SK-N-MC (cell line): ENCODE measurements around the gene PARP14.
"Not testable (repeated sequence)": the region's sequence is repeated elsewhere in the genome, so short reads cannot be mapped to it uniquely, and the experiment has no call there.

ENCODE experiments used
- EZH2 ChIP-seq: fragments of 200-600 bp; sonication (generic); IDR thresholded peaks from one replicate; pipeline ENCODE4 v1.6.1; 2017; ENCODE audit warnings: antibody characterized with exemption
- FOXP2 ChIP-seq: optimal IDR thresholded peaks from 2 replicates; pipeline ENCODE3; 2011; ENCODE audit warnings: mild to moderate bottlenecking, moderate library complexity; ENCODE audit not compliant: insufficient read depth; ENCODE audit errors: extremely low read length, control extremely low read depth
- POLR2AphosphoS5 ChIP-seq: IDR thresholded peaks from 2 replicates; pipeline ENCODE4 v1.6.1; 2012; ENCODE audit warnings: mild to moderate bottlenecking, low read depth, low read length, borderline replicate concordance

DNA sequence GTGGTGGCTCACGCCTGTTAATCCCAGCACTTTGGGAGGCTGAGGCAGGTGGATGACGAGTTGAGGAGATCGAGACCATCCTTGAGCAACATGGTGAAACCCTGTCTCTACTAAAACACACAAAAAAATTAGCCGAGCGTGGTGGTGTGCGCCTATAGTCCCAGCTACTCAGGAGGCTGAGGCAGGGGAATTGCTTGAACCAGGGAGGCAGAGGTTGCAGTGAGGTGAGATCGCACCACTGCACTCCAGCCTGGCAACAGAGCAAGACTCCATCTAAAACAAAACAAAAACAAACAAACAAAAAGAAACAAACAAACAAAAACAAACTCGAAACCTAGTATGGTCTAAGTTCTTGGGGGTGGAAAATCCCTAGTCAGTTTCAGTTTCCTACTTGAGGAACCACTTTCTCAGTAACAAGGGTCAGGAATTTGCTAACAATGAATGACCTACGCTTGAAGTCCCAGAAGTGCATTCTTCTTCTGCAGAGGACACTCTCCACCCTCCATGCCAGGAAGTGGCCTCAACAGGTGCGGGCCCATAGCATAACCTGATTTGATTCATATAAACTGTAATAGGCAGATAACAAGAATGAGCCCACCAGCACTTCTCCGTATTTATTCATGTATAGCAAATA lies 2.3 kb downstream of the PARP14 start:
- TF ChIP-seq EZH2, POLR2AphosphoS5, FOXP2: not testable (repeated sequence)
